HL-60 (cell line): Measurements from ENCODE around the gene CTSS.
"Not testable (repeated sequence)": the region's sequence is repeated elsewhere in the genome, so short reads cannot be mapped to it uniquely, and the experiment has no call there.

Experiments
- DNase-seq, 2 experiments: peaks; one replicate each; pipeline ENCODE4 v3.0.0-alpha.2; 2010 to 2020; ENCODE audit warnings: low read depth in 1 of 2, low spot score in 1 of 2
- H3K27ac ChIP-seq: fragments of 250-450 bp; sonication (Bioruptor Pico); replicated peaks from 2 replicates; pipeline ENCODE4 v1.5.1; 2020; ENCODE audit warnings: mild to moderate bottlenecking, moderate library complexity
- H3K27me3 ChIP-seq: fragments of 250-450 bp; sonication (Bioruptor Pico); 2 replicates; pipeline ENCODE4 v1.5.1; 2021; ENCODE audit warnings: mild to moderate bottlenecking, moderate library complexity; ENCODE audit not compliant: insufficient read depth, poor library complexity, severe bottlenecking
- H3K4me3 ChIP-seq: replicated peaks from 2 replicates; pipeline ENCODE4 v1.5.1; 2011; ENCODE audit warnings: mild to moderate bottlenecking, control low read depth, low read length; ENCODE audit not compliant: insufficient read depth
- GABPA ChIP-seq: IDR thresholded peaks from 2 replicates; pipeline ENCODE4 v1.6.1; 2012; ENCODE audit warnings: low read depth
- POLR2AphosphoS5 ChIP-seq: IDR thresholded peaks from 2 replicates; pipeline ENCODE4 v1.6.1; 2012; ENCODE audit warnings: low read depth
- SPI1 ChIP-seq: IDR thresholded peaks from 2 replicates; pipeline ENCODE4 v1.6.1; 2012; ENCODE audit warnings: low read depth, mild to moderate bottlenecking, borderline replicate concordance
- TF ChIP-seq, protein P1 (sequence below): IDR thresholded peaks from one replicate; pipeline ENCODE4 v1.5.1; 2011; ENCODE audit warnings: low read length, control low read depth, inconsistent platforms; ENCODE audit not compliant: insufficient read depth
- TF ChIP-seq, protein P2 (sequence below): IDR thresholded peaks from 2 replicates; pipeline ENCODE4 v1.6.1; 2012; ENCODE audit warnings: low read depth; ENCODE audit not compliant: insufficient replicate concordance

CTSS gene

DNA sequence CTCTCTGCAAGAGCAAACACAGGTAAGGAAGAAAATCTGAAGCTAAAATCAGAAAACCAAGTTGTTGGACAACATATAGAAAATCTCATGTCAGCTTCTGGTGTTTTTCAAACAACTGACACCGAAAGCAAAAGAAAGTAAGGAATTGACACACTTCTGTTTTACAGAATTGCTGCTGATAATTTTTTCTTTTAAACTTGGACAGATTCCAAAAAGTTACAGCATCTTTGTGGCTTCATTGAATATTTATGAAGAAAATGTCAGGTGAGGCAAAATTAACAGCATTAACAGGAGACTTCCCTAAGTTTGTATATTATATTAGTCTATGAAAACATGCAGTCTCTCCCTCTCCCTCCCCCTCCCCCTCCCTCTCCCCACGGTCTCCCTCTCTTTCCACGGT is 14.9 kb upstream of the CTSS start:
- H3K27ac ChIP-seq = no peak overlapping the region
- H3K27me3 ChIP-seq = no peaks in the 10 kb centered on the region
- TF ChIP-seq GABPA = no peak
- no peak for TF ChIP-seq POLR2AphosphoS5
- TF ChIP-seq, protein P1, sequence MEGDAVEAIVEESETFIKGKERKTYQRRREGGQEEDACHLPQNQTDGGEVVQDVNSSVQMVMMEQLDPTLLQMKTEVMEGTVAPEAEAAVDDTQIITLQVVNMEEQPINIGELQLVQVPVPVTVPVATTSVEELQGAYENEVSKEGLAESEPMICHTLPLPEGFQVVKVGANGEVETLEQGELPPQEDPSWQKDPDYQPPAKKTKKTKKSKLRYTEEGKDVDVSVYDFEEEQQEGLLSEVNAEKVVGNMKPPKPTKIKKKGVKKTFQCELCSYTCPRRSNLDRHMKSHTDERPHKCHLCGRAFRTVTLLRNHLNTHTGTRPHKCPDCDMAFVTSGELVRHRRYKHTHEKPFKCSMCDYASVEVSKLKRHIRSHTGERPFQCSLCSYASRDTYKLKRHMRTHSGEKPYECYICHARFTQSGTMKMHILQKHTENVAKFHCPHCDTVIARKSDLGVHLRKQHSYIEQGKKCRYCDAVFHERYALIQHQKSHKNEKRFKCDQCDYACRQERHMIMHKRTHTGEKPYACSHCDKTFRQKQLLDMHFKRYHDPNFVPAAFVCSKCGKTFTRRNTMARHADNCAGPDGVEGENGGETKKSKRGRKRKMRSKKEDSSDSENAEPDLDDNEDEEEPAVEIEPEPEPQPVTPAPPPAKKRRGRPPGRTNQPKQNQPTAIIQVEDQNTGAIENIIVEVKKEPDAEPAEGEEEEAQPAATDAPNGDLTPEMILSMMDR = no peak
- TF ChIP-seq, protein P2, sequence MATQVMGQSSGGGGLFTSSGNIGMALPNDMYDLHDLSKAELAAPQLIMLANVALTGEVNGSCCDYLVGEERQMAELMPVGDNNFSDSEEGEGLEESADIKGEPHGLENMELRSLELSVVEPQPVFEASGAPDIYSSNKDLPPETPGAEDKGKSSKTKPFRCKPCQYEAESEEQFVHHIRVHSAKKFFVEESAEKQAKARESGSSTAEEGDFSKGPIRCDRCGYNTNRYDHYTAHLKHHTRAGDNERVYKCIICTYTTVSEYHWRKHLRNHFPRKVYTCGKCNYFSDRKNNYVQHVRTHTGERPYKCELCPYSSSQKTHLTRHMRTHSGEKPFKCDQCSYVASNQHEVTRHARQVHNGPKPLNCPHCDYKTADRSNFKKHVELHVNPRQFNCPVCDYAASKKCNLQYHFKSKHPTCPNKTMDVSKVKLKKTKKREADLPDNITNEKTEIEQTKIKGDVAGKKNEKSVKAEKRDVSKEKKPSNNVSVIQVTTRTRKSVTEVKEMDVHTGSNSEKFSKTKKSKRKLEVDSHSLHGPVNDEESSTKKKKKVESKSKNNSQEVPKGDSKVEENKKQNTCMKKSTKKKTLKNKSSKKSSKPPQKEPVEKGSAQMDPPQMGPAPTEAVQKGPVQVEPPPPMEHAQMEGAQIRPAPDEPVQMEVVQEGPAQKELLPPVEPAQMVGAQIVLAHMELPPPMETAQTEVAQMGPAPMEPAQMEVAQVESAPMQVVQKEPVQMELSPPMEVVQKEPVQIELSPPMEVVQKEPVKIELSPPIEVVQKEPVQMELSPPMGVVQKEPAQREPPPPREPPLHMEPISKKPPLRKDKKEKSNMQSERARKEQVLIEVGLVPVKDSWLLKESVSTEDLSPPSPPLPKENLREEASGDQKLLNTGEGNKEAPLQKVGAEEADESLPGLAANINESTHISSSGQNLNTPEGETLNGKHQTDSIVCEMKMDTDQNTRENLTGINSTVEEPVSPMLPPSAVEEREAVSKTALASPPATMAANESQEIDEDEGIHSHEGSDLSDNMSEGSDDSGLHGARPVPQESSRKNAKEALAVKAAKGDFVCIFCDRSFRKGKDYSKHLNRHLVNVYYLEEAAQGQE = no peak
- no peak for TF ChIP-seq SPI1
- H3K4me3 ChIP-seq = no peak overlapping the region
- DNase-seq = no peak

DNA sequence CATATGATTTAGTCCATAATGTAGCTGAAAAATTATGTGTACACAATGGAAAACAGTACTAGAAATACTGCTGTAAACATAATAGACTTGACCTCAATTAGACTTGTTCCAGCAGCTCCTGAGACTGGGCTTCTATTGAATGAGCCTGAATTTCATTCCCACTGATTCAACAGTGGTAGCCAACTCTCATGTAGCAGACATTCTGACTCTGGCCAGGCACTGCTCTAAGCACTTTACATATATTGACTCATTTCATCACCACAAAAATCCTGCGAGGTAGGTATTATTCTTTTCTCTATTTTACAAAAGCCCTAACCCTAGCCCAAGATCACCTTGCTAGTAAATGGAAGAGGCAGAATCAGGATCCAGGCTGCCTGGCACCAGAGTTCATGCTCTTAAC is 12.8 kb upstream of the CTSS start:
- DNase-seq = no peak

DNA sequence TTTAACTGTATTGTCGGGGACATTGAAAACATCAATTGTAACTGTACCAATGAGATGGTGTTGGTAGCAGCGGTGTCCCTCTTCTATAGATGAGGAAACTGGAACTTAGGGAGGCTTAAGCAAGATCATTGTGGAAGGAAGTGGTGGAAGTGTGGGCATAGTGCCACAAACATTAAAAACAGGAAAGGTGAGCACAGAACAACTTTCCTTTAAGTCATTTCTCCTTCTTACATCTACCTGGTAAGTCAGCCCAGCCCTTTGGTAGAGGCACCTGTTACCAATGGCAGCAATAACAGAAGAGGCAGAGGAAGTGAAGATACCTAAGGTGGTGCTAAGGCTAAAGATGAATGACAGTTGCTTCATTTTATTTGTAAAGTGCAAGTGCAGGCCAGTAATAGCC is 12.0 kb upstream of the CTSS start:
- peak in 1 of 2 experiments; percentile 68 for DNase-seq
- Histone ChIP-seq H3K27ac (no peak overlapping the region), H3K4me3 (no peak overlapping the region), H3K27me3 (no peaks in the 10 kb centered on the region)
- TF ChIP-seq, protein P2 = no peak
- TF ChIP-seq, protein P1 = no peak
- TF ChIP-seq GABPA = no peak
- TF ChIP-seq POLR2AphosphoS5 = peak; percentile 36; the same call in 1 of the 2 replicates
- TF ChIP-seq SPI1 = peak; percentile 71; the same call in 1 of the 2 replicates

More for the DNA sequence above, 12.8 kb upstream of the CTSS start:
- TF ChIP-seq POLR2AphosphoS5 (no peak), SPI1 (no peak), GABPA (no peak)
- TF ChIP-seq, protein P1 = no peak
- TF ChIP-seq, protein P2 = no peak
- H3K4me3 ChIP-seq = no peak overlapping the region
- no peak overlapping the region for H3K27ac ChIP-seq
- no peaks in the 10 kb centered on the region for H3K27me3 ChIP-seq

DNA sequence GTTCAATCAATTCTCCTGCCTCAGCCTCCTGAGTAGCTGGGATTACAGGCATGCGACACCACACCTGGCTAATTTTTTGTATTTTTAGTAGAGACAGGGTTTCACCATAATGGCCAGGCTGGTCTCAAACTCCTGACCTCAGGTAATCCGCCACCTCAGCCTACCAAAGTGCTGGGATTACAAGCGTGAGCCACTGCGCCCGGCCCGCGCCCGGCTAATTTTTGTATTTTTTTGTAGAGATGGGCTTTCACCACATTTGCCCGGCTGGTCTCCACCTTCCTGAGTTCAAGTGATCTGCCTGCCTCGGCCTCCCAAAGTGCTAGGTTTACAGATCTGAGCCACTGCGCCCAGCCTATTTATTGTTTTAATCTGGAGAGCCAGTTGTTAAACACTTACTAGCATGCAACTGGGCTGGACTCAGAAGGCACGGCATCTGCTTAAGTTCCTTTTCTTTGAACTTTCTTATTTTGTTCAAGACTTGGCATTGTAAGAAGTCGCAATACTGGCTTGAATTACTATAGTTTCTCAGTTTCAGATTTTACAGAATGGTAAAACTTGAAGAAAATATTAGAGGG is 10.4 kb upstream of the CTSS start:
- not testable (repeated sequence) for H3K4me3 ChIP-seq, H3K27me3 ChIP-seq, DNase-seq, H3K27ac ChIP-seq
